Gastroesophageal sphincter (tissue), 3 donors: ENCODE measurements around the gene CLIC3.

Experiments used
- CTCF ChIP-seq, 4 experiments: fragments of 200-600 bp in 2 of 4; fragments of 450-650 bp in 2 of 4; sonication (generic) in 1 of 4; IDR thresholded peaks; one replicate each; pipeline ENCODE4 v1.5.1; 2017 to 2019; ENCODE audit warnings: antibody characterized with exemption in 4 of 4, mild to moderate bottlenecking in 2 of 4, moderate library complexity in 2 of 4
- EP300 ChIP-seq: sonication (generic); formaldehyde crosslinking; IDR thresholded peaks from one replicate; pipeline ENCODE4 v1.6.1; 2017; ENCODE audit warnings: antibody characterized with exemption, mild to moderate bottlenecking
- POLR2A ChIP-seq, 2 donors: fragments of 450-650 bp; IDR thresholded peaks; one replicate each; pipeline ENCODE4 v1.6.1; 2017; ENCODE audit warnings: antibody characterized with exemption in 2 of 2, mild to moderate bottlenecking in 2 of 2, moderate library complexity in 1 of 2
- POLR2AphosphoS5 ChIP-seq: sonication (generic); formaldehyde crosslinking; IDR thresholded peaks from one replicate; pipeline ENCODE4 v1.6.1; 2017; ENCODE audit warnings: antibody characterized with exemption

DNA sequence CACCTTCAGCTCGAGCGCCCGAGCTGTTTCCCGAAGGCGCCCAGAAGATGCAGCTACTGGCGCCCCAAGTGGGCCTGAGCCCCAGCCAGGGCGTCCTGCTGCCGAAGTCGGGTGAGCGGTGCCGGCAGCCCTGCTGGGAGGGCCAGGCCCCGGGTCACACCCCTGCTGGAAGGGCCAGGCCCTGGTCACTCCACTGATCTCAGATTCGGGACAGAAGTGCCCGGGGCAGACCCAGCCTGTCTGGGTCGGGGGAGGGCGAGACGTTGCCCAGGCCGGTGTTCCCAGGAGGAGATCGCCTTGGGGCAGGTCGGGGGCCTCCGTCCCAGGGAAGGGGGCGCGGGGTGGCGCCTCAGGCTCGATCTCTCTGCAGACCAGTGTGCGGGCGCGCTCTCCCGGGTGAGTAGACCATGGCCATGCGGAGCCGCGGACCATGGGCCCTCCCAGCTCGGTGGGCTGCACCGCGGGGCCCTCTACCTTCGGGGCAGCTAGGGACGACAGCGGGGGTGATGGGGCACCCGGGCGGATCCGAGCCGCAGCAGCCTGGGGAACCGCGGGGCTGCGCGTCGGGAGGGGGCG is 11.3 kb downstream of the CLIC3 start:
- no peak for TF ChIP-seq CTCF (IDR thresholded peaks at IDR 0.05)
- no peak for TF ChIP-seq POLR2AphosphoS5
- no peak for TF ChIP-seq POLR2A (IDR thresholded peaks at IDR 0.05)
- no peak for TF ChIP-seq EP300
